ENCODE data around the gene NHS. TPM values are rescaled to one million over a fixed set of nuclear protein-coding genes. Genes with fewer than 3 reads are reported as not detected.

Gene NHS
- total RNA-seq, 1 experiment from 2014 or later, result 19.5 TPM

DNA sequence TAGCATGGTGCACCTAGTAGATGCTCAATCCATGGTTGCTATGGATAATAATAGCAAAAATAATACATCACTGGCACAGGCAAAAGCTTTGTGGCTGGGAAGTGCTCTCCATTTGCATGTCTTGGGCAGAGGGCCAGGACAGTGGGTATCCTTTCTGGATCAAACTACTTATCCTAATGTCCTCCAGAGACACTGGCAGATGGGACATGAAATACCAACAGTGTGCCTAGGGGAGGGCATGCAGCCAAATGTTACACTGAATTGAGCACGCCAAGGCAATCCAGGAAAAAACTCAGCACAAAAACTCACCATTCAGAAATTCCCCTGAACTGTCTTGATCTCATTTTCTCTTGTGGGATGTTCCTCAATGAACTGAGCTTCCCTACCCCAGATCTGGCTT, 263.7 kb downstream of the NHS start:
- Mint-ChIP-seq H3K27ac (ENCODE audit: unreplicated experiment) (no peak overlapping the region), H3K36me3 (ENCODE audit: insufficient read depth, unreplicated experiment) (peaks cover 4% of the 10 kb centered on the region), H3K27me3 (ENCODE audit: unreplicated experiment) (no peaks in the 10 kb centered on the region), H3K4me1 (ENCODE audit: low read depth, unreplicated experiment) (peaks cover 52% of the 10 kb centered on the region), H3K4me3 (ENCODE audit: low read depth, unreplicated experiment) (no peak overlapping the region), H3K9me3 (ENCODE audit: low read depth, unreplicated experiment) (no peaks in the 10 kb centered on the region)
- TF ChIP-seq, protein P1, sequence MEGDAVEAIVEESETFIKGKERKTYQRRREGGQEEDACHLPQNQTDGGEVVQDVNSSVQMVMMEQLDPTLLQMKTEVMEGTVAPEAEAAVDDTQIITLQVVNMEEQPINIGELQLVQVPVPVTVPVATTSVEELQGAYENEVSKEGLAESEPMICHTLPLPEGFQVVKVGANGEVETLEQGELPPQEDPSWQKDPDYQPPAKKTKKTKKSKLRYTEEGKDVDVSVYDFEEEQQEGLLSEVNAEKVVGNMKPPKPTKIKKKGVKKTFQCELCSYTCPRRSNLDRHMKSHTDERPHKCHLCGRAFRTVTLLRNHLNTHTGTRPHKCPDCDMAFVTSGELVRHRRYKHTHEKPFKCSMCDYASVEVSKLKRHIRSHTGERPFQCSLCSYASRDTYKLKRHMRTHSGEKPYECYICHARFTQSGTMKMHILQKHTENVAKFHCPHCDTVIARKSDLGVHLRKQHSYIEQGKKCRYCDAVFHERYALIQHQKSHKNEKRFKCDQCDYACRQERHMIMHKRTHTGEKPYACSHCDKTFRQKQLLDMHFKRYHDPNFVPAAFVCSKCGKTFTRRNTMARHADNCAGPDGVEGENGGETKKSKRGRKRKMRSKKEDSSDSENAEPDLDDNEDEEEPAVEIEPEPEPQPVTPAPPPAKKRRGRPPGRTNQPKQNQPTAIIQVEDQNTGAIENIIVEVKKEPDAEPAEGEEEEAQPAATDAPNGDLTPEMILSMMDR (IDR thresholded peaks at IDR 0.05; ENCODE audit: unreplicated experiment), result no peak
- intact Hi-C loops (cut with micrococcal nuclease; ENCODE audit: unreplicated experiment), result no loop called here
- no TSS peak for BruUV-seq (replicated peaks)
- CTCF ChIA-PET, result no interaction called here
- no peak for DNase-seq

DNA sequence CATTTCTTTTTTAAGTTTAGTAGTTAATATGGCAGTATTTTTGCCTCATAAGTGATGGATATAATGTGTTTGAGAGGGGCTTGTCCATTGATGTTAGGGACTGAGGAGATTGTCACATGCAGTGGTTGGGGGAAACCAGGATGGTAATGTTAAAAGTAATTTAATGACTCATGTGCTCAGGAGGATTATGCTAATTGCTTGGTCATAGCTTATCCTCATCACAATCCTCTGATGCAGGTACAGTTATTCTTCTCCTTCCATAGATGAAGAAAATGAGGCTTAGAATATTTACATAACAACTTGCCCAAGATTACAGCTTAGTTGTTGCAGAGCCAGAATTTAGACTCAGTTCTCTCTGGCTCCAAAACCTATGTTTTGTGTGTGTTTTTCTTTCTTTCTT, 267.9 kb downstream of the NHS start:
- Mint-ChIP-seq H3K9me3 (ENCODE audit: low read depth, unreplicated experiment) (no peaks in the 10 kb centered on the region), H3K4me1 (ENCODE audit: low read depth, unreplicated experiment) (peaks cover 33% of the 10 kb centered on the region), H3K36me3 (ENCODE audit: insufficient read depth, unreplicated experiment) (no peaks in the 10 kb centered on the region), H3K27me3 (ENCODE audit: unreplicated experiment) (no peaks in the 10 kb centered on the region), H3K4me3 (ENCODE audit: low read depth, unreplicated experiment) (no peak overlapping the region), H3K27ac (ENCODE audit: unreplicated experiment) (no peak overlapping the region)
- DNase-seq, result no peak
- CTCF ChIA-PET, result no interaction called here
- TF ChIP-seq, protein P1 (IDR thresholded peaks at IDR 0.05; ENCODE audit: unreplicated experiment), result no peak
- intact Hi-C loops (cut with micrococcal nuclease; ENCODE audit: unreplicated experiment), result no loop called here
- BruUV-seq (replicated peaks), result no TSS peak

DNA sequence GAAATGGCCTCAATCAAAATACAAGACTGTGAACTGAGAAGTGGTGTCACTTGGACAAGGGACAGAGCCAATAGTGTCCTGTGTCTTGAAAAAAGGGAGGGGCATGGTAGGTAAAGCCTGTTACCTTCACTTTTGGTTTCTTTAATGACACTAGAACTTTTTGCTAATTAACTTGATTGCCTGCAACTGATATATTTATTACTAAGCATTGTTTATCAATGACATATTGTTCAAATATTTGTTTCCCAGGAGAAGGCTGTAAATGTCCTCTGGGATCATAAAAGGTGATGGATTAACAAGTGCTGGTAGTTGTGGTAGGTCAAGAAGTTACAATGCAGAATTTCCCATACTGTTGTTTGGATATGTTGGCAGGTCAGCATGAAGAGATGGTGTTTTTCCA, 268.5 kb downstream of the NHS start:
- no peak for DNase-seq
- H3K4me1 Mint-ChIP-seq (ENCODE audit: low read depth, unreplicated experiment), result peaks cover 33% of the 10 kb centered on the region
- no TSS peak for BruUV-seq (replicated peaks)

DNA sequence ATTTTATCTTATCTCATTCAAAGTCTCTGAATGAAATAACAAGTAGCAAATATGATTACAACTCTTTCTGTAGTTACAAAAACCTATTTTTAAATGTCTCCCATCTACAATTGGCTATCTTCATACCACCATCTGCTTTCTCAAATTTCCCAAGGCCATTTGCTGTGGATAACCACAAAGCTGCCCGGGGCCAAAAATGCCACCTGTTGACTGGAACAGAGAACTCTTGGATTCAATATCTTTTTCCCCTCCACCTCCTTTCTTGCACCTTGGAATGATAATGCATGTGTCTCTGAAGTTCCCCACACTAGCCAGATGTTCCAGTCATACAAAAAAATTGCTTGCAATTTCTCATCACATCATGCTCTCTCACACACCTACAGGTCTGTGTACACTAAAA, 269.0 kb downstream of the NHS start:
- H3K9me3 Mint-ChIP-seq (ENCODE audit: low read depth, unreplicated experiment), result no peaks in the 10 kb centered on the region
- CTCF ChIA-PET, result no interaction called here
- no TSS peak for BruUV-seq (replicated peaks)
- H3K4me3 Mint-ChIP-seq (ENCODE audit: low read depth, unreplicated experiment), result no peak overlapping the region
- intact Hi-C loops (cut with micrococcal nuclease; ENCODE audit: unreplicated experiment), result no loop called here
- H3K36me3 Mint-ChIP-seq (ENCODE audit: insufficient read depth, unreplicated experiment), result no peaks in the 10 kb centered on the region
- H3K4me1 Mint-ChIP-seq (ENCODE audit: low read depth, unreplicated experiment), result peaks cover 33% of the 10 kb centered on the region
- no peak overlapping the region for H3K27ac Mint-ChIP-seq (ENCODE audit: unreplicated experiment)
- DNase-seq, result no peak
- H3K27me3 Mint-ChIP-seq (ENCODE audit: unreplicated experiment), result no peaks in the 10 kb centered on the region
- TF ChIP-seq, protein P1 (IDR thresholded peaks at IDR 0.05; ENCODE audit: unreplicated experiment), result no peak

More for the DNA sequence above, 268.5 kb downstream of the NHS start:
- Mint-ChIP-seq H3K9me3 (ENCODE audit: low read depth, unreplicated experiment) (no peaks in the 10 kb centered on the region), H3K27me3 (ENCODE audit: unreplicated experiment) (no peaks in the 10 kb centered on the region), H3K36me3 (ENCODE audit: insufficient read depth, unreplicated experiment) (no peaks in the 10 kb centered on the region), H3K4me3 (ENCODE audit: low read depth, unreplicated experiment) (no peak overlapping the region), H3K27ac (ENCODE audit: unreplicated experiment) (no peak overlapping the region)
- CTCF ChIA-PET, result no interaction called here
- TF ChIP-seq, protein P1 (IDR thresholded peaks at IDR 0.05; ENCODE audit: unreplicated experiment), result no peak
- intact Hi-C loops (cut with micrococcal nuclease; ENCODE audit: unreplicated experiment), result no loop called here

Measured in Calu3 (cell line).